Measurements from ENCODE around the gene CNTN4.

CNTN4 gene

GRCh38 chr3:3065876-3066275 is 967.2 kb downstream of the CNTN4 start:
- no peak for DNase-seq (ENCODE audit: low read depth)

GRCh38 chr3:3066378-3066777 is 967.7 kb downstream of the CNTN4 start:
- DNase-seq (ENCODE audit: low read depth): no peak

GRCh38 chr3:3066910-3067309 is 968.2 kb downstream of the CNTN4 start:
- DNase-seq (ENCODE audit: low read depth): no peak

- DNase-seq (ENCODE audit: low read depth): no peak
These were observed 969.8 kb downstream of the CNTN4 start for GRCh38 chr3:3068358-3068881.

- no peak for DNase-seq (ENCODE audit: low read depth)
These were observed 971.1 kb downstream of the CNTN4 start for GRCh38 chr3:3069723-3070122.

- DNase-seq (ENCODE audit: low read depth): no peak
These were observed 972.5 kb downstream of the CNTN4 start for GRCh38 chr3:3071136-3071535.

- DNase-seq (ENCODE audit: low read depth): no peak
These were observed 976.0 kb downstream of the CNTN4 start for GRCh38 chr3:3074551-3075257.

GRCh38 chr3:3080309-3080708 is 981.6 kb downstream of the CNTN4 start:
- no peak for DNase-seq (ENCODE audit: low read depth)

- DNase-seq (ENCODE audit: low read depth): no peak
These were observed 982.9 kb downstream of the CNTN4 start for GRCh38 chr3:3081381-3082233.

- DNase-seq (ENCODE audit: low read depth): no peak
These were observed 983.7 kb downstream of the CNTN4 start for GRCh38 chr3:3082234-3082924.

GRCh38 chr3:3084890-3085289 is 986.2 kb downstream of the CNTN4 start:
- DNase-seq (ENCODE audit: low read depth): no peak

- no peak for DNase-seq (ENCODE audit: low read depth)
These were observed 987.1 kb downstream of the CNTN4 start for GRCh38 chr3:3085782-3086181.

GRCh38 chr3:3086239-3086638 is 987.6 kb downstream of the CNTN4 start:
- DNase-seq (ENCODE audit: low read depth): no peak

- no peak for DNase-seq (ENCODE audit: low read depth)
These were observed 988.6 kb downstream of the CNTN4 start for GRCh38 chr3:3087279-3087678.

- DNase-seq (ENCODE audit: low read depth): no peak
These were observed 989.2 kb downstream of the CNTN4 start for GRCh38 chr3:3087716-3088465.

GRCh38 chr3:3089017-3089416 is 990.4 kb downstream of the CNTN4 start:
- DNase-seq (ENCODE audit: low read depth): no peak

GRCh38 chr3:3097958-3098357 is 999.3 kb downstream of the CNTN4 start:
- DNase-seq (ENCODE audit: low read depth): no peak

GRCh38 chr3:3101660-3102458 is 1003.2 kb downstream of the CNTN4 start:
- DNase-seq (ENCODE audit: low read depth): no peak

- DNase-seq (ENCODE audit: low read depth): no peak
These were observed 1004.1 kb downstream of the CNTN4 start for GRCh38 chr3:3102751-3103150.

- DNase-seq (ENCODE audit: low read depth): no peak
These were observed 1006.6 kb downstream of the CNTN4 start for GRCh38 chr3:3105246-3105645.

GRCh38 chr3:3105815-3106214 is 1007.1 kb downstream of the CNTN4 start:
- DNase-seq (ENCODE audit: low read depth): no peak
